Hepatocyte (in vitro differentiated cells): ENCODE measurements around the gene SH3GL3. TPM values are rescaled to one million over a fixed set of nuclear protein-coding genes. Genes with fewer than 3 reads are reported as not detected.

ENCODE experiments used
- DNase-seq: peaks from one replicate; pipeline ENCODE4 v3.0.0-alpha.2; 2016; ENCODE audit warnings: low spot score
- H2AFZ ChIP-seq: fragments of 200-600 bp; sonication (generic); 2 replicates; pipeline ENCODE4 v1.6.0; 2016; ENCODE audit warnings: antibody characterized with exemption, mild to moderate bottlenecking
- H3K27ac ChIP-seq: fragments of 200-600 bp; sonication (generic); 2 replicates; pipeline ENCODE4 v1.5.1; 2016; ENCODE audit warnings: mild to moderate bottlenecking
- H3K27me3 ChIP-seq: fragments of 200-600 bp; sonication (generic); 2 replicates; pipeline ENCODE4 v1.6.1; 2016
- H3K36me3 ChIP-seq: fragments of 200-600 bp; sonication (generic); replicated peaks from 2 replicates; pipeline ENCODE4 v1.5.1; 2016; ENCODE audit warnings: low read depth; ENCODE audit not compliant: insufficient read depth
- H3K4me1 ChIP-seq: fragments of 200-600 bp; sonication (generic); 2 replicates; pipeline ENCODE4 v1.5.1; 2016; ENCODE audit warnings: mild to moderate bottlenecking, moderate library complexity; ENCODE audit not compliant: insufficient read depth
- H3K4me2 ChIP-seq: fragments of 200-600 bp; sonication (generic); 2 replicates; pipeline ENCODE4 v1.6.0; 2016
- H3K4me3 ChIP-seq: fragments of 200-600 bp; sonication (generic); 2 replicates; pipeline ENCODE4 v1.5.1; 2016; ENCODE audit warnings: mild to moderate bottlenecking
- H3K79me2 ChIP-seq: fragments of 200-600 bp; sonication (generic); 2 replicates; pipeline ENCODE4 v1.6.0; 2017; ENCODE audit warnings: mild to moderate bottlenecking
- H3K9me2 ChIP-seq: fragments of 200-600 bp; sonication (generic); replicated peaks from 2 replicates; pipeline ENCODE4 v1.6.0; 2017; ENCODE audit warnings: mild to moderate bottlenecking; ENCODE audit not compliant: insufficient read depth
- H3K9me3 ChIP-seq: fragments of 200-600 bp; sonication (generic); 2 replicates; pipeline ENCODE4 v1.5.1; 2016; ENCODE audit warnings: low read depth, mild to moderate bottlenecking
- H4K20me1 ChIP-seq: fragments of 200-600 bp; sonication (generic); 2 replicates; pipeline ENCODE4 v1.6.0; 2016; ENCODE audit warnings: mild to moderate bottlenecking; ENCODE audit not compliant: insufficient read depth, poor library complexity, severe bottlenecking
- CTCF ChIP-seq: fragments of 200-600 bp; sonication (generic); IDR thresholded peaks from 2 replicates; pipeline ENCODE4 v1.5.1; 2016; ENCODE audit warnings: antibody characterized with exemption, mild to moderate bottlenecking; ENCODE audit not compliant: poor library complexity
- EZH2 ChIP-seq: fragments of 200-600 bp; sonication (generic); IDR thresholded peaks from 2 replicates; pipeline ENCODE4 v1.6.1; 2016; ENCODE audit warnings: antibody characterized with exemption, mild to moderate bottlenecking, borderline replicate concordance
- EZH2phosphoT487 ChIP-seq: fragments of 200-600 bp; sonication (generic); IDR thresholded peaks from one replicate; pipeline ENCODE4 v1.6.1; 2018; ENCODE audit warnings: antibody characterized with exemption, mild to moderate bottlenecking, low read depth, moderate library complexity; ENCODE audit not compliant: unreplicated experiment, severe bottlenecking
- WGBS: methylation state at CpG from one replicate; pipeline ENCODE4 v1.1.6; 2016; ENCODE audit warnings: low lambda C conversion rate; ENCODE audit errors: missing lambda C conversion rate; 5-methylcytosine and 5-hydroxymethylcytosine counted together
- polyA plus RNA-seq: library from polyadenylated mRNA; unstranded; fragments of >200 nt; fragmentation: Nextera tagmentation; extraction: Ambion mirVana; gene quantifications from 2 replicates; pipeline ENCODE4 v1.2.1, GENCODE V29; 2016
- total RNA-seq: library from RNA; depleted of rRNA; stranded (reverse); fragments of >200 nt; gene quantifications from 2 replicates; pipeline ENCODE4 v1.2.3, GENCODE V29; 2014

Gene SH3GL3
- total and polyA plus RNA-seq, 2 experiments from 2014 or later = 11.1 to 13.9 TPM

- no peaks in the 10 kb centered on the region for H3K36me3 ChIP-seq
- no peaks in the 10 kb centered on the region for H3K4me1 ChIP-seq
- TF ChIP-seq CTCF (no peak), EZH2 (no peak), EZH2phosphoT487 (no peak)
- no peak overlapping the region for H3K4me2 ChIP-seq
- H3K27me3 ChIP-seq = no peaks in the 10 kb centered on the region
- WGBS = 98% methylated on average over 2 of the region's 2 CpGs
- no peak for DNase-seq
- no peaks in the 10 kb centered on the region for H4K20me1 ChIP-seq
- no peaks in the 10 kb centered on the region for H3K9me3 ChIP-seq
- H3K27ac ChIP-seq = no peak overlapping the region
- no peaks in the 10 kb centered on the region for H3K9me2 ChIP-seq
- no peak overlapping the region for H2AFZ ChIP-seq
- no peaks in the 10 kb centered on the region for H3K79me2 ChIP-seq
- H3K4me3 ChIP-seq = no peak overlapping the region
Observed at GRCh38 chr15:83612898-83613635, 165.9 kb downstream of the SH3GL3 start.

GRCh38 chr15:83613714-83614113, 166.6 kb downstream of the SH3GL3 start:
- no peaks in the 10 kb centered on the region for H3K9me2 ChIP-seq
- no peak overlapping the region for H2AFZ ChIP-seq
- 87% methylated on average over 2 of the region's 2 CpGs for WGBS
- no peak overlapping the region for H3K4me2 ChIP-seq
- no peaks in the 10 kb centered on the region for H4K20me1 ChIP-seq
- H3K27ac ChIP-seq = no peak overlapping the region
- no peaks in the 10 kb centered on the region for H3K4me1 ChIP-seq
- H3K36me3 ChIP-seq = no peaks in the 10 kb centered on the region
- no peaks in the 10 kb centered on the region for H3K79me2 ChIP-seq
- no peak for DNase-seq
- TF ChIP-seq EZH2 = no peak
- no peaks in the 10 kb centered on the region for H3K9me3 ChIP-seq
- H3K4me3 ChIP-seq = no peak overlapping the region
- H3K27me3 ChIP-seq = no peaks in the 10 kb centered on the region

GRCh38 chr15:83616840-83617239, 169.7 kb downstream of the SH3GL3 start:
- Histone ChIP-seq H4K20me1 (no peaks in the 10 kb centered on the region), H3K27ac (no peak overlapping the region), H3K9me3 (no peaks in the 10 kb centered on the region), H3K4me3 (no peak overlapping the region), H3K4me2 (no peak overlapping the region), H3K27me3 (no peaks in the 10 kb centered on the region), H3K36me3 (no peaks in the 10 kb centered on the region), H3K79me2 (no peaks in the 10 kb centered on the region), H3K9me2 (no peaks in the 10 kb centered on the region), H2AFZ (no peak overlapping the region), H3K4me1 (no peaks in the 10 kb centered on the region)
- WGBS = 89% methylated on average over 1 of the region's 1 CpG
- DNase-seq = no peak
- no peak for TF ChIP-seq EZH2phosphoT487
- no peak for TF ChIP-seq CTCF
- TF ChIP-seq EZH2 = no peak

DNA sequence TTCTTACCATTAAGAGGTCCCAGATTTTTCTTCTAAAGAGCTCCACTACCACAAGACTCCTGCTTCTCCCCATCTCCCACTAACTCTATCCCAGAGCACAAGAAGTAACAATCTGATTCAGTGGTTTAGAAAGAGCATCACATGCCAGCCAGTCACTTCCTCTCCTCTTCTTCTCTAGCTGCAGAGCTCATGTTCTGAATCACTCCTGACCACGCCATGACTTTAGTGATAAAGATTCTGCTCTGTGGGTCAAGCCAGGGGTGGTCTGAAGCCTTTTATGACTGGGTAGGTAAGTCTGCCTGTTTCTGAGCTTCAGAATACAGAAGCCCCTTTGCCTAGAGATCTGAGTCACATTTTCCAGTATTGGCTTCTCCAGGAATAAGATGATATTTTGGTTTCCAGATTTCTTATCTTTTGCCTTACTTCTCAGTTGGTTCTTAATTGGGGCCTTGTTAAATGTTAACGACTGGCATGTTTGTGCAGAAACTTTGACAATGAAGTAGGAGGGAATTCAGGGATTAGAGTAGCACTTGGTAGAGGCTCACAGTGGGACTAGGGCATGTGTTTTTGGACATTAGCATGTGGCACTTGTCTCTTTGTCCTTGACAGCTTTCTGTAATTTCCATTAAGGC, 179.1 kb downstream of the SH3GL3 start:
- Histone ChIP-seq H2AFZ (no peak overlapping the region), H3K4me3 (no peak overlapping the region), H3K27ac (no peak overlapping the region), H3K79me2 (no peaks in the 10 kb centered on the region), H3K9me2 (no peaks in the 10 kb centered on the region), H3K9me3 (no peaks in the 10 kb centered on the region), H3K4me2 (no peak overlapping the region), H4K20me1 (no peaks in the 10 kb centered on the region), H3K27me3 (no peaks in the 10 kb centered on the region), H3K4me1 (no peaks in the 10 kb centered on the region), H3K36me3 (no peaks in the 10 kb centered on the region)
- DNase-seq = peak; percentile 19
- 47% methylated on average over 2 of the region's 2 CpGs for WGBS
- TF ChIP-seq EZH2phosphoT487 (no peak), EZH2 (no peak), CTCF (no peak)
